Measurements from ENCODE around the gene ABCF2.

DNA sequence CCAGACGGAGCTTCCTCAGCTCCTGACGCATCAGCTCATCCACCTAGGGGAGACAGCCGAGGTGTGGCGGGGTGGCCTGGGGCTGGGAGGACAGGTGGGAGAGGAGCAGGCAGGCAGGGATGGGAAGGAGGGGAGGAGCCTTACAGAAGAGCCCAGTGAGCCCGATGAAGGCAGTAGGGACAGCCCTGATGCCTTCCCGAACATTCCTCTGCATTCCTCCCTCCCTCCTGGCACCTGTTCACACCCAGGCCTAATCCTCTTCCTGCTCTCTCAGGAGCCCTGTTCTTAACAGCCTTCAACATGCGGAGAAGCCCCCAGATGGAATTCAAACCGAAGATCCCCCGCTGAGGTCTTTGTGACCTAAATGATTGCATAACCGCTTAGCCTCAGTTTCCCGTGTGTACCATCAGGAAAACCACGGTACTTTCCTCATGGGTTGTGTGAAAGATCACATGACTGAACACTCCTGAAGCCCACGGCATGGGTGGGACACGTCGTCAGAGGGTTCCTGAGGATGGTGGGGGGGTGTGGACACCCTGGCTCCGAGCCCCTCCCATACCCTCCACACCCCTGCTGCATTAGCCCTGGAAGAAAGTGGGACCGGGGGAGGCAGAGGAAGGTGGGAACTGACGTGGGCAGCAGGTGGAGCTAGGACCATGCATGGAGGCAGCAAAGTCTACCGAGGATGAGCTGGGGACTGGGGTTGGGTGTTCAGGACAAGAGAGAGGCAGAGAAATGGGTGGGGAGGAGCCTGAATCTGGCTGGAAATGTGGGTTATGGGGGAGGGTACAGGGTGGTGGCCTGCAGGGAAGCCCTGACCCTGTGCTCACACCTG is 31.2 kb downstream of the ABCF2 start:
- TF ChIP-seq, protein P1, sequence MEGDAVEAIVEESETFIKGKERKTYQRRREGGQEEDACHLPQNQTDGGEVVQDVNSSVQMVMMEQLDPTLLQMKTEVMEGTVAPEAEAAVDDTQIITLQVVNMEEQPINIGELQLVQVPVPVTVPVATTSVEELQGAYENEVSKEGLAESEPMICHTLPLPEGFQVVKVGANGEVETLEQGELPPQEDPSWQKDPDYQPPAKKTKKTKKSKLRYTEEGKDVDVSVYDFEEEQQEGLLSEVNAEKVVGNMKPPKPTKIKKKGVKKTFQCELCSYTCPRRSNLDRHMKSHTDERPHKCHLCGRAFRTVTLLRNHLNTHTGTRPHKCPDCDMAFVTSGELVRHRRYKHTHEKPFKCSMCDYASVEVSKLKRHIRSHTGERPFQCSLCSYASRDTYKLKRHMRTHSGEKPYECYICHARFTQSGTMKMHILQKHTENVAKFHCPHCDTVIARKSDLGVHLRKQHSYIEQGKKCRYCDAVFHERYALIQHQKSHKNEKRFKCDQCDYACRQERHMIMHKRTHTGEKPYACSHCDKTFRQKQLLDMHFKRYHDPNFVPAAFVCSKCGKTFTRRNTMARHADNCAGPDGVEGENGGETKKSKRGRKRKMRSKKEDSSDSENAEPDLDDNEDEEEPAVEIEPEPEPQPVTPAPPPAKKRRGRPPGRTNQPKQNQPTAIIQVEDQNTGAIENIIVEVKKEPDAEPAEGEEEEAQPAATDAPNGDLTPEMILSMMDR (IDR thresholded peaks at IDR 0.05) = no peak
- TF ChIP-seq EZH2 (IDR thresholded peaks at IDR 0.05; ENCODE audit: borderline replicate concordance, insufficient read depth, low read depth, low read length, poor library complexity, severe bottlenecking) = no peak
